HepG2 (cell line): Measurements from ENCODE around the gene TNFSF9. TPM values are rescaled to one million over a fixed set of nuclear protein-coding genes. Genes with fewer than 3 reads are reported as not detected.

Experiments
- DZIP1 ChIP-seq: sonication (generic); formaldehyde crosslinking; IDR thresholded peaks from 2 replicates; pipeline ENCODE4 v1.5.0; 2020; ENCODE audit warnings: mild to moderate bottlenecking, missing genetic modification reagents
- EED ChIP-seq: sonication (generic); formaldehyde crosslinking; IDR thresholded peaks from 2 replicates; pipeline ENCODE4 v1.5.0; 2020; ENCODE audit warnings: mild to moderate bottlenecking, missing genetic modification reagents
- ETS1 ChIP-seq: sonication (generic); formaldehyde crosslinking; IDR thresholded peaks from 2 replicates; pipeline ENCODE4 v1.4.0; 2020; ENCODE audit warnings: missing genetic modification reagents
- MTF1 ChIP-seq: sonication (generic); formaldehyde crosslinking; IDR thresholded peaks from 2 replicates; pipeline ENCODE4 v1.5.0; 2020; ENCODE audit warnings: missing genetic modification reagents
- NCOA2 ChIP-seq: sonication (generic); formaldehyde crosslinking; IDR thresholded peaks from 2 replicates; pipeline ENCODE4 v1.8.0; 2022; ENCODE audit warnings: inconsistent platforms
- NR1H2 ChIP-seq: sonication (generic); formaldehyde crosslinking; IDR thresholded peaks from 2 replicates; pipeline ENCODE4 v1.8.1; 2022; ENCODE audit warnings: low read depth, missing genetic modification reagents, borderline replicate concordance
- ZBTB46 ChIP-seq: sonication (generic); formaldehyde crosslinking; IDR thresholded peaks from 2 replicates; pipeline ENCODE4 v1.4.0; 2020; ENCODE audit warnings: mild to moderate bottlenecking, missing genetic modification reagents, borderline replicate concordance
- ZNF20 ChIP-seq: sonication (generic); formaldehyde crosslinking; IDR thresholded peaks from 2 replicates; pipeline ENCODE4 v1.4.0; 2020; ENCODE audit warnings: mild to moderate bottlenecking, moderate library complexity, missing genetic modification reagents
- ZNF407 ChIP-seq: sonication (generic); formaldehyde crosslinking; IDR thresholded peaks from one replicate; pipeline ENCODE4 v1.5.1; 2020; ENCODE audit warnings: mild to moderate bottlenecking, missing genetic modification reagents; ENCODE audit errors: not compliant biosample characterization
- ZNF468 ChIP-seq: sonication (generic); formaldehyde crosslinking; IDR thresholded peaks from 2 replicates; pipeline ENCODE4 v1.8.0; 2022; ENCODE audit warnings: mild to moderate bottlenecking, moderate library complexity, missing genetic modification reagents
- ZNF564 ChIP-seq: sonication (generic); formaldehyde crosslinking; IDR thresholded peaks from 2 replicates; pipeline ENCODE4 v1.8.1; 2023; ENCODE audit warnings: mild to moderate bottlenecking, missing genetic modification reagents
- ZNF83 ChIP-seq: sonication (generic); formaldehyde crosslinking; IDR thresholded peaks from 2 replicates; pipeline ENCODE4 v1.4.0; 2020; ENCODE audit warnings: missing genetic modification reagents, mild to moderate bottlenecking, borderline replicate concordance
- ZNF850 ChIP-seq: sonication (generic); formaldehyde crosslinking; conservative IDR thresholded peaks from 2 replicates; pipeline ENCODE4 v1.9.0; 2021; ENCODE audit warnings: mild to moderate bottlenecking, missing genetic modification reagents
- polyA plus RNA-seq, 8 experiments: library from polyadenylated mRNA; depleted of rRNA in 3 of 8; stranded (reverse) in 7 of 8; unstranded in 1 of 8; fragments of >200 nt; fragmentation: Illumina TruSeq in 4 of 8; extraction: Trizol in 4 of 8; gene quantifications; 2 replicates each; pipeline versions ENCODE4 v1.2.1 to v1.2.3, GENCODE V29; 2011 to 2016; ENCODE audit warnings: low read depth in 4 of 8, missing spikeins in 1 of 8, mixed read lengths in 1 of 8; ENCODE audit not compliant: insufficient read depth in 1 of 8
- total RNA-seq, 5 experiments: library from RNA; depleted of rRNA; stranded (reverse); fragments of >200 nt; fragmentation: Illumina TruSeq; extraction: Trizol; gene quantifications; 2 replicates each; pipeline ENCODE4 v1.2.3, GENCODE V29; 2016; ENCODE audit warnings: low read depth in 1 of 5

TNFSF9 gene
- total and polyA plus RNA-seq, 2 of the 13 experiments (the other 11 are each of a cell fraction or from before 2014, with no cell fraction given), result 1.0 to 1.8 TPM

- TF ChIP-seq NCOA2 (no peak), ZNF468 (CRISPR knock-in tag) (no peak), ZNF850 (no peak), ETS1 (no peak), MTF1 (CRISPR knock-in tag) (no peak), ZBTB46 (no peak), EED (CRISPR knock-in tag) (peak; percentile 77), ZNF564 (CRISPR knock-in tag) (no peak), ZNF407 (no peak), NR1H2 (CRISPR knock-in tag) (no peak), DZIP1 (CRISPR knock-in tag) (no peak), ZNF20 (CRISPR knock-in tag) (no peak), ZNF83 (CRISPR knock-in tag) (no peak)
These were observed 14.7 kb upstream of the TNFSF9 start (continued) for GRCh38 chr19:6516018-6516658.
